Stimulated activated CD8-positive, alpha-beta memory T cell treated with anti-CD3 and anti-CD28 coated beads, Interleukin-7, amount 100 ng/mL, for 48 hours (primary cell): Measurements from ENCODE around the gene DAPK2.

ENCODE experiments used
- DNase-seq, 2 donors: peaks; one replicate each; pipeline ENCODE4 v3.0.0-alpha.2; 2020; ENCODE audit warnings: low read depth in 1 of 2; ENCODE audit errors: extremely low read depth in 1 of 2

Gene DAPK2

DNA sequence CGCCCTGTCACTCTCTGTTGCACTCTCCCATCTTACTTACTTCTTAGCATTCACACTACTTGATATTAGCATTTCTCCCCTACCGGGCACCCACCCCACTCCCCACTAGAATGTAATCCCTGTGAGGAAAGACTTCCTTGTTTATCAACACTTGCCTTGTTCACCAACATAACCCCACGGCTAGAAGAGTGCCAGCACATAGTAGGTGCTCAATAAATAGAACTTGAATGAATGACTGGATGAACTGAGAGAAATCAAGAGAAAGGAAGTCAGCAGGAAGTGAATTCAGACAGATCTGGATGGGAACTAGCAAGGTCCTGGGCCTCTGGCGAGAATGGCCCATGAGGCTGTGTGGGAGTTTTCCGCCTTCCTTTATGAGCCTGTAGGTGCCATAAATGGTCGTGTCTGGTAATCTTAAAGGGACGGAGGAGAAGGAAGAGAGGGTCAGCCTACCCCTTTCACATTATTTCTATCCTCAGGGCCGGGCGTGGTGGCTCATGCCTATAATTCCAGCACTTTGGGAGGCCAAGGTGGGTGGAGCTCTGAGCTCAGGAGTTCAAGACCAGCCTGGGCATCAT lies 170.1 kb downstream of the DAPK2 start:
- no peak for DNase-seq

DNA sequence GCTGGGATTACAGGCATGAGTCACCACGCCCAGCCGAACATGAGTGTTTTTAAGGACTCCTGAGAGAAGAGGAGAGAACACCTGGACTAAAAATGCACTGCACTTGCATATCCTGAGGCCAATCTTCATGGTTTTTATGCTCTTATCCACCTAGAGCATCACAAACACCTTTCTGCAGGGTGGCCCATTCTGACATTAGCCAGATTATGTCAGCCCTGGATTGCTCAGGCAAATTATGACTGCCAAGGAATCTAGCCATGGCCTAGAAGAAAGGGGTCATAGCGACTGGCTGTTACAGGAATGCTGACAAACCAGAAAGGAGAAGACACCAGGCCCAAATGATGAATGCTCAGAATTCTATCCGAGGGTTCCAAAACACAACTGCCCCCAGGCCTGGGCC lies 171.7 kb downstream of the DAPK2 start:
- no peak for DNase-seq

DNA sequence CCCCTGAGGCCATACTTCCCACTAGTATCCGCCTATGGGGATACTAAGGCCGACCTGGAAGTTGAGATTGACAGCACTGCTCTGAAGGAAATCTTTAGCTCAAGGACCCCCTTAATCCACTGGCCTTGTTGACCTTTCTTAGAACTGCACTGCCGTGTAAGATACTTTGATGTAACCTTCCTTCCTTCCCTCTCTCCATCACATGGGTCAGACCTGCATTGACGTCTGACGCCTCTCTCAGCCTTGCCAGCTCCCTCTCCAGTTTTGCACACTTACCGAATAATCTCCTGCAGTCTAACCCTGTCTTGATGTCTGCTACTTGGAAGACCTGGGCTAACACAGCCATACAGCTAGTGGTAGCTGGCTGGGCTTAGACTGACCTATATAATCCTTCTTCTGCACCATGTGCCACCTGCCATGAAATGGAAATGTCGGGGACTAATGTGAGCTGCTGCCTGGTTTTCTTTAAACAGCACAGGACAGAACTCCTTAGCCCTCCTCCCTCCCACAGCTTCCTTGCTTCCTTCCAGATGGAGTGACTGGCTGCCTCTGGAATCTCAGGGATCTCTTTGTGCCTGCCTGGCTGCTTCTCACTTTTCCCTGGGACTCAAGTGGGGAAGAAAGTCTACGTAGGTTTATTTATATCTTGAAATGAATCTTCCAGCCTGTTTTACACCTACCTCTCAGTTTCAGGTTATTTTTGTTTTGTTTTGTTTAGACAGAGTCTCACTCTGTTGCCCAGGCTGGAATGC lies 173.3 kb downstream of the DAPK2 start:
- no peak for DNase-seq

DNA sequence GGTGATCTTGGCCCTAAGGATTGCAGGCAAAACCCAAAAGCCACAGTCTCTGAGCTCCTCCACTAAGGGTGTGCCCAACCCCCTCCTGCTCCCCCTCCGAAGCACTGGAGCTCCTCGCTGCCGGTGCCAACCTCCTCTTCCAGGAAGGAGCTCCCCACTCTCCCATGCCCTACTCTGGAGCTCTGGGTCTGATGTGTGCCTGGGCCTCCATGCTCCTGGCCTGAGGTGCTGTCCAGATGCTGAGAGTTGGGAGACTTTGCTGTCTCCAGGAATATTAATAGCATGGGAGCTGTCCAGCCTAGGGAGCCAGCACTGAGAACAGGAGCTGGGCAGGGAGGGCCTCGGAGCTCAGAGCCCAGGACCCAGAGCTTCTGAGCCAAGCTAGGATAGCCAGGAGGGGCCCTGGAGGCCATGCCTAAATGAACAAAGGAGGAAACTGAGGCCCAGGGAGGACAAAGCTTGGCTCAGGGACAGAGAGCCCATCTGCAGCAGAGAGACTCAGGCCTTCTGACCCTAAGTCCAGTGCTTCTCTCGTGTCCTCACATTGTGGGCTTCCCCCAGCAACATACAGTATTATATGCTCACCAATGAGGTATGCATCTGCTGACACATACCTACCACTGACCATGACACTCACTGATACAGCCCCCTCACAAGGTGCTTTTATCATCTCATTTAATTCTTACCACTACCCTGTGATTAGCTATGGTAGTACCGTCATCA lies 175.6 kb downstream of the DAPK2 start:
- no peak for DNase-seq

DNA sequence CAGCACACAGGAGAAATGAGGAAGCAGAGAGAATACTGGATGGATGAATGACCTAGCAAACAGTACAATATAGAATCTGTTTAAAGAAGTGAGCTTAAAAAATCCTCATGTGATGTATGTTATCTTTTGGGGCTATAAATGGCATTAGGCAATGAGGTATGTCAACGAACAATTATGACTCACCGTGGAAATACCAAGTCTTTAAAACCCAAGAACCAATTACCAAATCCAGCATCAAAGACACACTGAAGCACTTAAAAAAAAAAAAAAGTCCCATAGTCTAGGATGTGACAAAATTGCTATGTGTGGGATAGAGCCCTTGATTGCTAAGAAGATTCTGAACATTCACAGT lies 176.3 kb downstream of the DAPK2 start:
- DNase-seq: no peak

DNA sequence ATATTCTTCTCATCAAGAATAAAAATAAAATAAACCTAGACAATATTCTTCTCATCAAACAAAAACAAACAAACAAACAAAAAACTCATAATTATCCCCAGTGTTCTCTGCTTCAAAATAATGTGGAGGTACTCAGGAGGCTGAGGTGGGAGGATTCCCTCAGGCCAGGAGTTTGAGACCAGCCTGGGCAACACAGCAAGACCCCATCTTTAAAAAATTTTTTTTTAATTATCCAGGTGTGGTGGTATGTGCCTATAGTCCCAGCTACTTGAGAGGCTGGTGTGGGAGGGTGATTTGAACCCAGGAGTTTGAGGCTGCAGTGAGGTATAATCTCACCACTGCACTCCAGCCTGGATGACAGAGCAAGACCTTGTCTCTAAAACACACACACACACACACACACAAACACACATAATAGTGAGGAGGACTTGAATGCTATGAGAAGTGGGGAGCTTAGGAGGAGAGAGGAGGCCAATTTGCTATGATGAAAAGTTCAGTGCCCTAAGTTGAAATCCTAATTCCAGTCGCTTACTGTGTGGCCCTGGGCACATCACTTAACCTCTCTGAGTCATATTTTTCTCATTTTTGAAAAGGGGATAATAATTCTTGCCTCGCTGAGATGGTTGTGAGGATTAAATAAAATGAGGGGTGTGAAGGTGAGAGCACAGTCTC lies 176.8 kb downstream of the DAPK2 start:
- no peak for DNase-seq

DNA sequence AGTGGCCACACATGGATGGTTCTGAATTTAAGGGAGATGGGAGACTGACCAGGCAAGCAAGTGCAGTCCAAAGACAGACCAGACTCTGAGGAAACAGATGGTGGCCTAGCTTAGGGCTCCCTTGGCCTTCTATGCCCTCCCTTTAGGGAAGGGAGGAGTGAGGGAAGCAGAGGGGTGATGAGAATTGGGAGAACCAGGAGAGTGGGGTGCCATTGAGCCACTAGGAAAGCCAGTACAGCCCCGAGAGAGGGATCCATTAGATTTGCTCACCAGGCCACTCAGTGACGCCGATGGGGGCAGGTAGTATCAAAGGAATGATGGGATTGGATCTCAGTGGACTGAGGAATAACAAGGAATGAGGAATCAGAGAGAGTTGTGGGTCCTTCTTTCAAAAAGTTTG lies 182.1 kb downstream of the DAPK2 start:
- no peak for DNase-seq

DNA sequence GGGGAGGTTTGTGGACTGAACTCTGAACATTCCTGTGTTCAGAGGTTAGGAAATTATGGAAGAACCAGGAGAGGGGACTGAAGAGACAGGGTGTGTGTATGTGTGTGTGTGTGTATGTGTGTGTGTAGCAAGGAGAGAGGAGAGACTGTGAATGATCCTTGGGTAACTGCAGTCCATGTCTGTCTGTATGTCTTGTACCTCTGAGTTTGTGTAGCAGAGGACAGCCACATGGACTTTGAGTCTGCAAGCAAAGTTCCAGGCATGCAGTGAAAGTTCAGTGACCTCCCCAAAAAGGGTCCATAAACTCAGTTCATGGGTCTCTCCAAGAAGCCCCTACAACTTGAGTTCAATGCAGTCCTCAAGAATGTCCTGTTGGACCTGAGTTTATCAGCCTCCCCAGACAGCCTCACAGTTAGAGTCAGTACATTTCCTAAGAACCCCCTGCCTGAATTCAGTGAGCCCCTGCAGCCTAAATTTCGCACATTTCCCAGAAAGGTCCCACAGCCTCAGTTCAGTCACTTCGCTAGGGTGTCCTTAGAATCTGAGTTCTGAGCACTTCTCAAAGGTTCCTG lies 184.3 kb downstream of the DAPK2 start:
- no peak for DNase-seq

DNA sequence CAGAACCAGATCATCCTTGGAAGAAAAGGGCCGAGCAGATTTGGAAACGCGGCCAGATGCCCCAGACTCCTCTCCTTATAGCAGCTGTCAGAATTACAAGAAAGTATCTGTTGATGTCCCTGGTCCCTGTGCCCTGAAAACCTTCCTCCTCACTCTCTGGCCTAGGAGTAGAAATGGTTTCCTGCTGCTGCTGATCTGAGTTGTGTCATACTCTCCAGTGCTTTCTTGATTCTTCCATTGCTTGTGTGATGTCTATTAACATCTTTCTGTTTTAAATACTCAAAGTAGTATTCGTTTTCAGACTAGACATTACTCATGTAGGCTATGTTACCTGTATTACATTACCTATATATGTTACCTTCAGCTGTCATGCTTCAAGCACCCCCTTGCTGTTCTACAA lies 185.7 kb downstream of the DAPK2 start:
- DNase-seq: no peak

DNA sequence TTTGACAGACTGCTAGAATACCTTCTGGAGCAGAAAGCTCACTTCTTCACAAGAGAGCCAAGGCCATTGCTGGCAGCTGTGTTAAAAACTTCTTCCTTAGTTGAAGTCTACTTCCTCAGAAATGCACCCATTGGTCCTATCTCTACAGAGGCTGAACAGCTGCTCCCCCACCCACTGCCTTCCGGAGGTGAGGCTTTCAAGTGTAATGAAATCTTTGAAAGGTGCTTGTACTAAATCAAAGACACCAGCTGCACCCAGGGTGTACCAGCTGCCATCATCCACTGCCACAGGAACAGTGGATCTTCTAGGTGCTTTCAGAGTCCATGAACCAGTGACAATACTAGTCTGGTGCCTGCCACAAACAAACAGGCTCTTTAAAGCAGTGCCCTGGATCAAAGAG lies 186.1 kb downstream of the DAPK2 start:
- DNase-seq: peak in 1 of 2 donors; percentile 12

DNA sequence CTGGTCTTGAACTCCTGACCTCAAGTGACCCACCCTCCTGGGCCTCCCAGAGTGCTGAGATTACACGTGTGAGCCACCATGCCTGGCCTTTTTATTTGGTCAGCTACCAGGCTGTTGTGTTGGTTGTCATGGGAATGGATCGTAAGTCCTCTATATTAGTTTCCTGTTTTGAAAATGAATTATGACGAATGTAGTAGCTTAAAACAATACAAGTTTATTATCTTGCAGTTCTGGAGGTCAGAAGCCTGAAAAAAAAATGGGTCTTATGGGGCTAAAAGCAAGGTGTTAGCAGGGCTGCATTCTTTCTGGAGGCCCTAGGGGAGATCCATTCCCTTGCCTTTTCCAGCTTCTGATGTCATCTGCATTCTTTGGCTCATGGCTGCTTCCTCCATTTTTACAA lies 187.4 kb downstream of the DAPK2 start:
- no peak for DNase-seq

DNA sequence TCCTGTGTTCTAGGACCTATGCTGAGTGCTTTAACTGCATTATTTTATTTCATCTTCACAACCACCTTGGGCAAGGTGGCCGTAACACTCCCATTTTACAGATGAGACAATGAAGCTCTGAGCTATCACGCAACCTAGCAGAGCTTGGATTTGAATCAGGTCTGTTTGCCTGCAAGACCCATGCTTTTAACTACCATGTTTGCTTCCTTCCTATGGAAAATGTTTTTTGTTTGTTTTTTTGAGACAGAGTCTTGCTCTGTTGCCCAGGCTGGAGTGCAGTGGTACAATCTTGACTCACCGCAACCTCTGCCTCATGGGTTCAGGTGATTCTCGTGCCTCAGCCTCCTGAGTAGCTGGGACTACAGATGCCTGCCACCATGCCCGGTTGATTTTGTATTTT lies 187.8 kb downstream of the DAPK2 start:
- no peak for DNase-seq

DNA sequence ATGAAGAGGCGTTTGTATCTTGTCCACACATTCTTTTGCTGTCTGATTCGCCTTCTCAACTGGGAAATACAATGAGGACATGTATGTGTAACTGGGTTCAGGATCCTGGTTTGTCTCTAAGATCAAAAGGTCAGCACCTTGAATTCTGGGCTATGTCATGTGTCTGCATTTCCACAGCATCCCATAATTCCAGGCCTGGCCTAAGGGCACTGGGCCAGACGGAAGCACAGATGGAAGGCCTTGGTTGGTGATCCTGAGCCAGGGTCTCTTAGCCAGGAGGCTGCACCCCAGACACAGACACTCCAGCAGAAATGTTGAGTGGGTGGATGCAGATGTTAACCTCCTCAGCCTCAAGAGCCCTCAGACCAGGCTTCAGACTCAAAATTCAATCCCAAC lies 188.8 kb downstream of the DAPK2 start:
- no peak for DNase-seq
